WTC11 (cell line): Measurements from ENCODE around the gene KRT82. TPM values are rescaled to one million over a fixed set of nuclear protein-coding genes. Genes with fewer than 3 reads are reported as not detected.

Experiments used
- ATAC-seq: fragments of 200-7000 bp; cut with Tn5 transposase; 2 replicates; pipeline ENCODE4 v1.10.0; 2021; ENCODE audit warnings: mild to moderate bottlenecking, moderate library complexity
- CTCF ChIA-PET: fragments of 300-600 bp; sonication (Branson Sonifier 250); formaldehyde crosslinking; loops from one replicate; lab custom pipeline; 2021; ENCODE audit warnings: antibody characterized with exemption; lab: Charles Lee
- POLR2A ChIA-PET: fragments of 350-600 bp; sonication (Branson Sonifier 250); formaldehyde crosslinking; loops from one replicate; lab custom pipeline; 2021; ENCODE audit warnings: antibody characterized with exemption; lab: Charles Lee
- DNase-seq: peaks from one replicate; pipeline ENCODE4 v3.0.0; 2021; ENCODE audit warnings: low spot score
- H3K27ac Mint-ChIP-seq: 2 replicates; pipeline ENCODE4 v1.8.0; 2021; ENCODE audit warnings: mixed read lengths
- H3K27me3 Mint-ChIP-seq: 2 replicates; pipeline ENCODE4 v1.8.0; 2021; ENCODE audit warnings: low read depth, mild to moderate bottlenecking, moderate library complexity, mixed read lengths
- H3K36me3 Mint-ChIP-seq: 2 replicates; pipeline ENCODE4 v1.8.0; 2021; ENCODE audit warnings: mixed read lengths
- H3K4me1 Mint-ChIP-seq: 2 replicates; pipeline ENCODE4 v1.8.0; 2022; ENCODE audit warnings: mixed read lengths
- H3K4me3 Mint-ChIP-seq: 2 replicates; pipeline ENCODE4 v1.8.0; 2021; ENCODE audit warnings: mild to moderate bottlenecking, moderate library complexity, mixed read lengths
- H3K9me3 Mint-ChIP-seq: 2 replicates; pipeline ENCODE4 v1.8.0; 2021; ENCODE audit warnings: mixed read lengths
- ATF6 ChIP-seq: sonication (generic); formaldehyde crosslinking; IDR thresholded peaks from 2 replicates; pipeline ENCODE4 v1.8.1; 2023; ENCODE audit warnings: mild to moderate bottlenecking, missing genetic modification reagents
- CDX4 ChIP-seq: fragments of 250-450 bp; sonication (Bioruptor Pico); IDR thresholded peaks from 2 replicates; pipeline ENCODE4 v1.9.0; 2021; ENCODE audit warnings: moderate library complexity, mild to moderate bottlenecking, inconsistent platforms, borderline replicate concordance
- FOXK1 ChIP-seq: sonication (generic); formaldehyde crosslinking; IDR thresholded peaks from 2 replicates; pipeline ENCODE4 v1.8.0; 2022; ENCODE audit warnings: mild to moderate bottlenecking, moderate library complexity, missing genetic modification reagents
- FOXP1 ChIP-seq: sonication (generic); formaldehyde crosslinking; IDR thresholded peaks from 2 replicates; pipeline ENCODE4 v1.8.0; 2022; ENCODE audit warnings: missing genetic modification reagents, mild to moderate bottlenecking, moderate library complexity, borderline replicate concordance
- HMGA2 ChIP-seq: fragments of 250-450 bp; sonication (Bioruptor Pico); IDR thresholded peaks from 2 replicates; pipeline ENCODE4 v1.4.0; 2021; ENCODE audit warnings: mild to moderate bottlenecking, moderate library complexity
- HMGXB4 ChIP-seq: sonication (generic); formaldehyde crosslinking; IDR thresholded peaks from 2 replicates; pipeline ENCODE4 v1.8.1; 2023; ENCODE audit warnings: mild to moderate bottlenecking, moderate library complexity, missing genetic modification reagents
- RELA ChIP-seq: sonication (generic); formaldehyde crosslinking; IDR thresholded peaks from 2 replicates; pipeline ENCODE4 v1.8.1; 2022; ENCODE audit warnings: missing genetic modification reagents, mild to moderate bottlenecking, borderline replicate concordance
- SOX15 ChIP-seq: fragments of 250-450 bp; sonication (Bioruptor Pico); IDR thresholded peaks from 2 replicates; pipeline ENCODE4 v1.9.0; 2021; ENCODE audit warnings: mild to moderate bottlenecking
- ZNF263 ChIP-seq: sonication (generic); formaldehyde crosslinking; IDR thresholded peaks from 2 replicates; pipeline ENCODE4 v1.8.1; 2022; ENCODE audit warnings: low read depth, mild to moderate bottlenecking, moderate library complexity, missing genetic modification reagents
- ZNF425 ChIP-seq: fragments of 250-450 bp; sonication (Bioruptor Pico); conservative IDR thresholded peaks from 2 replicates; pipeline ENCODE4 v1.9.0; 2021; ENCODE audit warnings: mild to moderate bottlenecking
- total RNA-seq: library from RNA; stranded (reverse); gene quantifications from 3 replicates; pipeline ENCODE4 v1.2.3, GENCODE V29; 2021
- TF ChIP-seq, protein P1 (sequence below): sonication (generic); formaldehyde crosslinking; IDR thresholded peaks from 2 replicates; pipeline ENCODE4 v1.8.0; 2023; ENCODE audit warnings: missing genetic modification reagents
- TF ChIP-seq, protein P2 (sequence below): sonication (generic); formaldehyde crosslinking; conservative IDR thresholded peaks from 2 replicates; pipeline ENCODE4 v1.8.1; 2023; ENCODE audit warnings: mild to moderate bottlenecking, low read depth, missing genetic modification reagents, moderate library complexity
- TF ChIP-seq, protein P3 (sequence below): sonication (generic); formaldehyde crosslinking; IDR thresholded peaks from 2 replicates; pipeline ENCODE4 v1.8.0; 2022; ENCODE audit warnings: mild to moderate bottlenecking, missing genetic modification reagents
- TF ChIP-seq, protein P4 (sequence below): fragments of 250-450 bp; sonication (Bioruptor Pico); IDR thresholded peaks from 2 replicates; pipeline ENCODE4 v1.9.0; 2021; ENCODE audit warnings: mild to moderate bottlenecking, borderline replicate concordance
- TF ChIP-seq, protein P5 (sequence below): sonication (generic); formaldehyde crosslinking; IDR thresholded peaks from 2 replicates; pipeline ENCODE4 v1.8.1; 2022; ENCODE audit warnings: low read depth, missing genetic modification reagents, borderline replicate concordance

The KRT82 gene
- total RNA-seq, 1 experiment from 2014 or later = not detected

GRCh38 chr12:52364061-52364460 lies 42.1 kb downstream of the KRT82 start (continued):
- TF ChIP-seq, protein P1, sequence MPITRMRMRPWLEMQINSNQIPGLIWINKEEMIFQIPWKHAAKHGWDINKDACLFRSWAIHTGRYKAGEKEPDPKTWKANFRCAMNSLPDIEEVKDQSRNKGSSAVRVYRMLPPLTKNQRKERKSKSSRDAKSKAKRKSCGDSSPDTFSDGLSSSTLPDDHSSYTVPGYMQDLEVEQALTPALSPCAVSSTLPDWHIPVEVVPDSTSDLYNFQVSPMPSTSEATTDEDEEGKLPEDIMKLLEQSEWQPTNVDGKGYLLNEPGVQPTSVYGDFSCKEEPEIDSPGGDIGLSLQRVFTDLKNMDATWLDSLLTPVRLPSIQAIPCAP = no peak
- TF ChIP-seq, protein P2, sequence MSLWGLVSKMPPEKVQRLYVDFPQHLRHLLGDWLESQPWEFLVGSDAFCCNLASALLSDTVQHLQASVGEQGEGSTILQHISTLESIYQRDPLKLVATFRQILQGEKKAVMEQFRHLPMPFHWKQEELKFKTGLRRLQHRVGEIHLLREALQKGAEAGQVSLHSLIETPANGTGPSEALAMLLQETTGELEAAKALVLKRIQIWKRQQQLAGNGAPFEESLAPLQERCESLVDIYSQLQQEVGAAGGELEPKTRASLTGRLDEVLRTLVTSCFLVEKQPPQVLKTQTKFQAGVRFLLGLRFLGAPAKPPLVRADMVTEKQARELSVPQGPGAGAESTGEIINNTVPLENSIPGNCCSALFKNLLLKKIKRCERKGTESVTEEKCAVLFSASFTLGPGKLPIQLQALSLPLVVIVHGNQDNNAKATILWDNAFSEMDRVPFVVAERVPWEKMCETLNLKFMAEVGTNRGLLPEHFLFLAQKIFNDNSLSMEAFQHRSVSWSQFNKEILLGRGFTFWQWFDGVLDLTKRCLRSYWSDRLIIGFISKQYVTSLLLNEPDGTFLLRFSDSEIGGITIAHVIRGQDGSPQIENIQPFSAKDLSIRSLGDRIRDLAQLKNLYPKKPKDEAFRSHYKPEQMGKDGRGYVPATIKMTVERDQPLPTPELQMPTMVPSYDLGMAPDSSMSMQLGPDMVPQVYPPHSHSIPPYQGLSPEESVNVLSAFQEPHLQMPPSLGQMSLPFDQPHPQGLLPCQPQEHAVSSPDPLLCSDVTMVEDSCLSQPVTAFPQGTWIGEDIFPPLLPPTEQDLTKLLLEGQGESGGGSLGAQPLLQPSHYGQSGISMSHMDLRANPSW (CRISPR knock-in tag) = no peak
- TF ChIP-seq ZNF263 (CRISPR knock-in tag) = no peak
- no peak for TF ChIP-seq FOXP1 (CRISPR knock-in tag)
- TF ChIP-seq HMGXB4 (CRISPR knock-in tag) = no peak
- TF ChIP-seq, protein P3, sequence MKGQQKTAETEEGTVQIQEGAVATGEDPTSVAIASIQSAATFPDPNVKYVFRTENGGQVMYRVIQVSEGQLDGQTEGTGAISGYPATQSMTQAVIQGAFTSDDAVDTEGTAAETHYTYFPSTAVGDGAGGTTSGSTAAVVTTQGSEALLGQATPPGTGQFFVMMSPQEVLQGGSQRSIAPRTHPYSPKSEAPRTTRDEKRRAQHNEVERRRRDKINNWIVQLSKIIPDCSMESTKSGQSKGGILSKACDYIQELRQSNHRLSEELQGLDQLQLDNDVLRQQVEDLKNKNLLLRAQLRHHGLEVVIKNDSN (CRISPR knock-in tag) = no peak
- no peak for TF ChIP-seq HMGA2 (CRISPR knock-in tag)
- no peak for TF ChIP-seq ATF6

GRCh38 chr12:52363111-52363679 lies 42.9 kb downstream of the KRT82 start:
- POLR2A ChIA-PET = no interaction called here
- Mint-ChIP-seq H3K27me3 (no peaks in the 10 kb centered on the region), H3K9me3 (no peaks in the 10 kb centered on the region)
- TF ChIP-seq, protein P4, sequence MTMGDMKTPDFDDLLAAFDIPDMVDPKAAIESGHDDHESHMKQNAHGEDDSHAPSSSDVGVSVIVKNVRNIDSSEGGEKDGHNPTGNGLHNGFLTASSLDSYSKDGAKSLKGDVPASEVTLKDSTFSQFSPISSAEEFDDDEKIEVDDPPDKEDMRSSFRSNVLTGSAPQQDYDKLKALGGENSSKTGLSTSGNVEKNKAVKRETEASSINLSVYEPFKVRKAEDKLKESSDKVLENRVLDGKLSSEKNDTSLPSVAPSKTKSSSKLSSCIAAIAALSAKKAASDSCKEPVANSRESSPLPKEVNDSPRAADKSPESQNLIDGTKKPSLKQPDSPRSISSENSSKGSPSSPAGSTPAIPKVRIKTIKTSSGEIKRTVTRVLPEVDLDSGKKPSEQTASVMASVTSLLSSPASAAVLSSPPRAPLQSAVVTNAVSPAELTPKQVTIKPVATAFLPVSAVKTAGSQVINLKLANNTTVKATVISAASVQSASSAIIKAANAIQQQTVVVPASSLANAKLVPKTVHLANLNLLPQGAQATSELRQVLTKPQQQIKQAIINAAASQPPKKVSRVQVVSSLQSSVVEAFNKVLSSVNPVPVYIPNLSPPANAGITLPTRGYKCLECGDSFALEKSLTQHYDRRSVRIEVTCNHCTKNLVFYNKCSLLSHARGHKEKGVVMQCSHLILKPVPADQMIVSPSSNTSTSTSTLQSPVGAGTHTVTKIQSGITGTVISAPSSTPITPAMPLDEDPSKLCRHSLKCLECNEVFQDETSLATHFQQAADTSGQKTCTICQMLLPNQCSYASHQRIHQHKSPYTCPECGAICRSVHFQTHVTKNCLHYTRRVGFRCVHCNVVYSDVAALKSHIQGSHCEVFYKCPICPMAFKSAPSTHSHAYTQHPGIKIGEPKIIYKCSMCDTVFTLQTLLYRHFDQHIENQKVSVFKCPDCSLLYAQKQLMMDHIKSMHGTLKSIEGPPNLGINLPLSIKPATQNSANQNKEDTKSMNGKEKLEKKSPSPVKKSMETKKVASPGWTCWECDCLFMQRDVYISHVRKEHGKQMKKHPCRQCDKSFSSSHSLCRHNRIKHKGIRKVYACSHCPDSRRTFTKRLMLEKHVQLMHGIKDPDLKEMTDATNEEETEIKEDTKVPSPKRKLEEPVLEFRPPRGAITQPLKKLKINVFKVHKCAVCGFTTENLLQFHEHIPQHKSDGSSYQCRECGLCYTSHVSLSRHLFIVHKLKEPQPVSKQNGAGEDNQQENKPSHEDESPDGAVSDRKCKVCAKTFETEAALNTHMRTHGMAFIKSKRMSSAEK (CRISPR knock-in tag) = no peak
- no peak for TF ChIP-seq ZNF425 (CRISPR knock-in tag)
- no peak for TF ChIP-seq ATF6
- TF ChIP-seq SOX15 = no peak
- TF ChIP-seq CDX4 = no peak
- TF ChIP-seq, protein P5, sequence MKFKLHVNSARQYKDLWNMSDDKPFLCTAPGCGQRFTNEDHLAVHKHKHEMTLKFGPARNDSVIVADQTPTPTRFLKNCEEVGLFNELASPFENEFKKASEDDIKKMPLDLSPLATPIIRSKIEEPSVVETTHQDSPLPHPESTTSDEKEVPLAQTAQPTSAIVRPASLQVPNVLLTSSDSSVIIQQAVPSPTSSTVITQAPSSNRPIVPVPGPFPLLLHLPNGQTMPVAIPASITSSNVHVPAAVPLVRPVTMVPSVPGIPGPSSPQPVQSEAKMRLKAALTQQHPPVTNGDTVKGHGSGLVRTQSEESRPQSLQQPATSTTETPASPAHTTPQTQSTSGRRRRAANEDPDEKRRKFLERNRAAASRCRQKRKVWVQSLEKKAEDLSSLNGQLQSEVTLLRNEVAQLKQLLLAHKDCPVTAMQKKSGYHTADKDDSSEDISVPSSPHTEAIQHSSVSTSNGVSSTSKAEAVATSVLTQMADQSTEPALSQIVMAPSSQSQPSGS (CRISPR knock-in tag) = no peak
- no peak for TF ChIP-seq RELA
- TF ChIP-seq FOXK1 (CRISPR knock-in tag) = no peak

More at GRCh38 chr12:52363111-52363679, 42.9 kb downstream of the KRT82 start:
- no peaks in the 10 kb centered on the region for H3K36me3 Mint-ChIP-seq
- CTCF ChIA-PET = interaction anchor here (1.0 to 2.6 kb wide), 2 partner anchors 36 to 508 kb away, joined by 3 to 12 read pairs; no protein-coding TSS in a partner anchor
- no peak for ATAC-seq
- no peak overlapping the region for H3K27ac Mint-ChIP-seq
- no peak overlapping the region for H3K4me3 Mint-ChIP-seq
- peaks cover 9% of the 10 kb centered on the region; the same call in 1 of the 2 replicates for H3K4me1 Mint-ChIP-seq
- no peak for DNase-seq
